Liver (tissue), 3 donors: ENCODE results near the gene CAPN2.

Experiments
- SP1 ChIP-seq: IDR thresholded peaks from 2 replicates; pipeline ENCODE4 v1.6.1; 2018; ENCODE audit warnings: antibody characterized with exemption, mild to moderate bottlenecking
- TF ChIP-seq, protein P1 (sequence below): fragments of 150-350 bp; IDR thresholded peaks from 2 replicates; pipeline ENCODE4 v1.5.1; 2017; ENCODE audit warnings: improper control_type of control experiment, low read depth, low read length; ENCODE audit not compliant: missing input control
- donor health status: healthy.
- donor health status: healthy.

DNA sequence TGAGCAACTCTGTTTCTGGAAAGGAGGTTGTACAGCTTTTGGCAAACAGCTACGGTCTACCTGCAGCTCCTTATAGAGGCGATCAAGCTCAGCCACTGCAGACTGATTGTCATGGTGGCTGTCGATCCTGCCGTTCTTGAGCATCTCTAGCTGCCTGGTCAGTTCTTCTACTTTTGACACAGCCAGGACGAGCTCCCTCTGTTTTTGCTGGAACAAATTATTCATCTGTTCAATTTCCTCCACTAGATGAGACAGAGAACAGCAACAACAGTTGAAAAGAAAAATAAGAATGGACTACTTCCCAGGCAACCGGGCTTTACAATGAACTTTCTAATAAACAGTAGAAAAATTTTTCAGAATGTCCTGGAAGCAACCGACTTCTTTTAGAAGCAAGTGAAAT lies 90.9 kb downstream of the CAPN2 start:
- TF ChIP-seq, protein P1, sequence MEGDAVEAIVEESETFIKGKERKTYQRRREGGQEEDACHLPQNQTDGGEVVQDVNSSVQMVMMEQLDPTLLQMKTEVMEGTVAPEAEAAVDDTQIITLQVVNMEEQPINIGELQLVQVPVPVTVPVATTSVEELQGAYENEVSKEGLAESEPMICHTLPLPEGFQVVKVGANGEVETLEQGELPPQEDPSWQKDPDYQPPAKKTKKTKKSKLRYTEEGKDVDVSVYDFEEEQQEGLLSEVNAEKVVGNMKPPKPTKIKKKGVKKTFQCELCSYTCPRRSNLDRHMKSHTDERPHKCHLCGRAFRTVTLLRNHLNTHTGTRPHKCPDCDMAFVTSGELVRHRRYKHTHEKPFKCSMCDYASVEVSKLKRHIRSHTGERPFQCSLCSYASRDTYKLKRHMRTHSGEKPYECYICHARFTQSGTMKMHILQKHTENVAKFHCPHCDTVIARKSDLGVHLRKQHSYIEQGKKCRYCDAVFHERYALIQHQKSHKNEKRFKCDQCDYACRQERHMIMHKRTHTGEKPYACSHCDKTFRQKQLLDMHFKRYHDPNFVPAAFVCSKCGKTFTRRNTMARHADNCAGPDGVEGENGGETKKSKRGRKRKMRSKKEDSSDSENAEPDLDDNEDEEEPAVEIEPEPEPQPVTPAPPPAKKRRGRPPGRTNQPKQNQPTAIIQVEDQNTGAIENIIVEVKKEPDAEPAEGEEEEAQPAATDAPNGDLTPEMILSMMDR: no peak
- TF ChIP-seq SP1: no peak
